22Rv1 (cell line): Measurements from ENCODE around the gene MYL1.

Experiments
- CTCF ChIP-seq: fragments of 450-650 bp; IDR thresholded peaks from 2 replicates; pipeline ENCODE4 v1.5.1; 2017; ENCODE audit warnings: mild to moderate bottlenecking
- ZFX ChIP-seq: fragments of 450-650 bp; IDR thresholded peaks from 2 replicates; pipeline ENCODE4 v1.6.1; 2017; ENCODE audit warnings: antibody characterized with exemption, borderline replicate concordance

GRCh38 chr2:210360412-210360811 is 45.4 kb upstream of the MYL1 start:
- TF ChIP-seq CTCF (no peak), ZFX (no peak)
